Measurements from ENCODE around the gene DCAF4L1.

The DCAF4L1 gene

DNA sequence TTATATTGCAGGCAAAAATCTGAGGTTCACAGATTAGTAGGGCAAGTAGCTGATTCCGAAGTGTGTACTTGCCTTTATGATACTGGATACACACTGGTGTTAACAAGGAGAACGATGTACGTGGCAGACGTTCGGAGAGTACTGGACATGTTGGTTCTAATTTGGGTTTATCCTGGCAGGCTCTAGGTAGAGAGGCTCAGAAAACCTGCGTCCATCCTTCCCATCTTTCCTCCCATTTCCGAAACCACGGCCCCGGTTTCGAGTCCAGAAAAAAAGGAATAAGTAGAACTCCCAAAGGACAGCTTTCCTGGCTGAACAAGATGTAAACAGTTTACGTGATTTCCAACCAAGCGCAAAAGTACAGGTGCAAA is 8.4 kb downstream of the DCAF4L1 start:
- TF ChIP-seq, protein P1, sequence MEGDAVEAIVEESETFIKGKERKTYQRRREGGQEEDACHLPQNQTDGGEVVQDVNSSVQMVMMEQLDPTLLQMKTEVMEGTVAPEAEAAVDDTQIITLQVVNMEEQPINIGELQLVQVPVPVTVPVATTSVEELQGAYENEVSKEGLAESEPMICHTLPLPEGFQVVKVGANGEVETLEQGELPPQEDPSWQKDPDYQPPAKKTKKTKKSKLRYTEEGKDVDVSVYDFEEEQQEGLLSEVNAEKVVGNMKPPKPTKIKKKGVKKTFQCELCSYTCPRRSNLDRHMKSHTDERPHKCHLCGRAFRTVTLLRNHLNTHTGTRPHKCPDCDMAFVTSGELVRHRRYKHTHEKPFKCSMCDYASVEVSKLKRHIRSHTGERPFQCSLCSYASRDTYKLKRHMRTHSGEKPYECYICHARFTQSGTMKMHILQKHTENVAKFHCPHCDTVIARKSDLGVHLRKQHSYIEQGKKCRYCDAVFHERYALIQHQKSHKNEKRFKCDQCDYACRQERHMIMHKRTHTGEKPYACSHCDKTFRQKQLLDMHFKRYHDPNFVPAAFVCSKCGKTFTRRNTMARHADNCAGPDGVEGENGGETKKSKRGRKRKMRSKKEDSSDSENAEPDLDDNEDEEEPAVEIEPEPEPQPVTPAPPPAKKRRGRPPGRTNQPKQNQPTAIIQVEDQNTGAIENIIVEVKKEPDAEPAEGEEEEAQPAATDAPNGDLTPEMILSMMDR (IDR thresholded peaks at IDR 0.05; ENCODE audit: low read depth, low read length), result no peak
- DNase-seq (ENCODE audit: extremely low read depth, low read depth), result no peak

DNA sequence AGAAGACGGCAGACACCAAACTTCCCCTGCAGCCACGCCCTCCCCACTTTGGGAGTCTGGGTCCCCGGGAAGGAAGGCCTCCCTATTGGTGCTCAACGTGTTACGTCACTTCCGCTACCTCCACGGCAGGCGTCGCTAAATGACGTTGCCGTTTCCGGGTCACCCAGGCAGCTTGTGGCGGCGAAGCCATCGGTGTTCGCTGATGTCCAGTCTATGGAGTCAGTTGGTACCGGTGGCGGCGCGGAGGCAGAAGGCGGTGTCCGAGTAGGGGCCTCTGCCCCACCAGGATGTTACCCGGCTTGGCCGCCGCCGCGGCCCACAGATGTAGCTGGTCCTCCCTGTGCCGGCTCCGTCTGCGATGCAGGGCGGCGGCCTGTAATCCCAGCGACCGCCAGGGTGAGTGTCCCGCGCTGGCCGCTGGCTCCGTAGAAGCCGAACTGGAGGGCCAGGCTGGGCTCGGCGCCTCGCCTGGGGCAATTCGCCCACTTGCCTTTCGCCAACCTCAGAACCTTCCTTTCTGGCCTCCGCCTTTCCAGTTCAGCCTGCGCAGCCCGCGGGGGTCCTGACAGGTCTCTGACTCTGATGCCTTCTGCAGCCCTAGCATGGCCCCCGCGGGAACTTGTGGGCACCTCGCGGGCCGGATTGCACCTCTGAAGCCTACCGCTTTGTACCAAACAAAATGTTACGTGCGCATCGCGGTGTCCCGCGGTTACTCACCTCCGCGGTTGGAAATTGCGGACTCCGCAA is 9.0 kb downstream of the DCAF4L1 start, which contains the start of gene SLC30A9:
Gene SLC30A9 (plus strand): TSS at position 166 of the 747 bp plus-strand sequence. CDS start 122 bp downstream, at position 288.
- peak; percentile 80 for DNase-seq (ENCODE audit: extremely low read depth, low read depth)
- TF ChIP-seq, protein P1 (IDR thresholded peaks at IDR 0.05; ENCODE audit: low read depth, low read length), result peak; percentile 21; the same call in 1 of the 2 replicates

DNA sequence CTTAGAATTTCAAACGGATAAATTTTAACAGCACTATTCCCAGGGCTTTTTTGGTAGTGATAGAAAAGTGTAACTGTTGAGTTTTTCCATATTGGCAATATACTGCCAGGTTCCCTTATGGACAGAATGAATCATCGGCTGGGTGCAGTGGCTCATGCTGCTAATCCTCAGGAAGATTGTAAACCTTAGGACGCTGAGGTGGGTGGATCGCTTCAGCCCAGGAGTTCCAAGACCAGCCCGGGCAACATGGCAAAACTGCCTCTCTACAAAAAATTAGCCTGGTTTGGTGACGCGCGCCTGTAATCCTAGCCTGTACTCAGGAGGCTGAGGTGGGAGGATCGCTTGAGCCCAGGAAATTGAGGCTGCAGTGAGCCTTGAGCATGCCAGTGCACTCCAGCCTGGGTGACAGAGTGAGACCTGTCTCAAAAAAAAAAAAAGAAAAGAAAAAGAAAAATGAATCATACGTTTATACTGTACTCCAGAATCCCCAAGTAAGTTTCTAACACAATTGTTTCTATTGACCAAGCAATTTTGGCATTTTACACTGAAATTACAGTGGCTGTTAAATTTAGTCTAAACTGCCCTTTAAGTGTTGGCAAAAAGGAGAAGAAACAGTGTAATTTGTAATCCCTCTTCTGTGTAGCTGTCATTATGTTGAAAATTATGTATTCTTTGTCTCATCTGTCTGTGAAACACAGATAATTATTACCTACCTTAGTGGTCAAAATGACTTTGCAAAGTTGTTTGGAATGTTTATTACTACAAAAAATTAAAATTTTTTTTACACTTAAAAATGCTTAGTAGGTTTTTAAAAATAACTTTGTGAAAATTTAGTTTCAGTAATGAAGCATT is 10.6 kb downstream of the DCAF4L1 start:
- TF ChIP-seq, protein P1 (IDR thresholded peaks at IDR 0.05; ENCODE audit: low read depth, low read length), result no peak
- no peak for DNase-seq (ENCODE audit: extremely low read depth, low read depth)

DNA sequence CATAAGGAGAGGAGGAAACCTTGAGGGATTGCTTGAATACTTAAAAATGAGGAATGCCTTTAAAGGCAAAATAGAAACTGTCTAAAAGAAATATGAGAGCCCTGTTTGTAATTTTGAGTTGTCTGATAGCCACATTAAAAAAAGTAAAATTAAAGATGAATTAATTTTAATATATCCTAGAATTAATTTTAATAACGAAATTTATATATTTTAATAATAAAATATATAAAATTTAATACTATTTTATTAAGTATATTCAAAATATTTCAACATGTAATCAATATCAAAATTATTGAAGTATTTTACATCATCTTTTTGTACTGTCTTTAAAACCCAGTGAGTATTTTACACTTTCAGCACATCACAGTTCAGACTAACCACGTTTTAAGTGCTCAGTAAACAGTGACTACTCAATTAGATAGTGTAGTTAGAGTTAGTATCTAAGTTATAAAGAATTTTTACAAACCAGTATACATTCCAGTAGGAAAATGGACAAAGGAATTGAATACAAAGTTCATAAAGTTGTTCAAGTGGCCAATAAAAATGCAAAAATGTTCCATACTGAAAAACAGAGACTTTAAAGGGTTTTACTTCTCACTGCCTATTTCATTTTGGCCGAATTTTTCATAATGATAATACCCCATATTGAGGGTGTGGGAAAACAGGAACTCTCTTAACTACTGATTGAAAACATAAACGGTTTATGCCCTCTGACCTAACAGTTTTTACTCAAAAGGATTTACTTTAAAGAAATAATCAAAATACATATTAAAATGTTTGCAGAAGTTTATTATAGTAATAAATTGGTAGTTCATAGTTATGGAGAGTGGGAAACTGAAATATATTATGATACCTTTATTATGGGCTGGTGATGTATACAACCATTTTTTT is 11.7 kb downstream of the DCAF4L1 start:
- TF ChIP-seq, protein P1 (IDR thresholded peaks at IDR 0.05; ENCODE audit: low read depth, low read length), result no peak
- DNase-seq (ENCODE audit: extremely low read depth, low read depth), result no peak

DNA sequence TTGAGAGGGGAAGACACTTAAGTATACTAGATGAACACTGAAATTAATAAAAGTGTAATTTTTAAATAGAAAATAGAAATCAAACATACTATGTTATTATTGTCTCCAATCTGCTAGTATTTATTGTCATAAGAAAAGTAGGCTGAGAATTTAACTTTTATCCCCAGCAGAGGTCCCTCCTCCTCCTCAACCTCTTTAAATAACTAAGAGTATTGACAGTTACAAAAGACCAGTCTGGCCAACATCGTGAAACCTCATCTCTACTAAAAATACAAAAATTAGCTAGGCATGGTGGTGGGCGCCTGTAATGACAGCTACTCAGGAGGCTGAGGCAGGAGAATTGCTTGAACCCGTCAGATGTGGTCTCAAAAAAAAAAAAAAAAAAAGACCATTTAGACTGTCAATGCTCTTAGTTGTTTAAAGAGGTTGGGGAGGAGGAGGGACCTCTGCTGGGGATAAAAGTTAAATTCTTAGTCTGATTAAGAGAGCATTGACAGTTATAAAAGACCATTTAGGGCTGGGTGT is 13.0 kb downstream of the DCAF4L1 start:
- TF ChIP-seq, protein P1 (IDR thresholded peaks at IDR 0.05; ENCODE audit: low read depth, low read length), result no peak
- no peak for DNase-seq (ENCODE audit: extremely low read depth, low read depth)

DNA sequence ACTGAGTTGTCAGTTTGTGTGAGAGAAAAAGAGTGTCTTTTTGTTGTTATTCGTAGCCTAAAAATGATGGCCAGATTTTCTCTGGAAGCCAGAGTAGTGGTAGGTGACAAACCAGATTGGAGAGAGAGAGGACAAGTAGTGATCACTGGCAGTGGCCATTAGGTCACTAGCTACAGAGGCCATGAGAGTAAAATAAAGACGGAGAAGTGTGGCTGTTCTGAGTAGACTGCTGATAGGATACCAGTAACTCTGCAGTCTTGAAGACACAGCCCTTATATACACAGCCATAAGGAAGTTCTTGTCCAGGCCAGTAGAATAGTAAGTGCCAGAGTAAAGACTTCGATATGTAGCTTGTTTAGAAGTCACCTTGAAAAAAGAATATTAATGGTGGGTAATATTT is 16.5 kb downstream of the DCAF4L1 start:
- TF ChIP-seq, protein P1 (IDR thresholded peaks at IDR 0.05; ENCODE audit: low read depth, low read length), result no peak
- no peak for DNase-seq (ENCODE audit: extremely low read depth, low read depth)
